HG03575 (cell line): ENCODE measurements around the gene DCUN1D2.

Source experiments
- ATAC-seq: cut with Tn5 transposase; IDR thresholded peaks from one replicate; pipeline ENCODE4 v1.9.1; 2021; ENCODE audit not compliant: unreplicated experiment, insufficient number of reproducible peaks, low FRiP score; ENCODE audit errors: extremely low read depth

DCUN1D2 gene

GRCh38 chr13:113495494-113496210, 5.1 kb upstream of the DCUN1D2 start:
- ATAC-seq, result no peak

GRCh38 chr13:113493315-113493951, 2.9 kb upstream of the DCUN1D2 start:
- ATAC-seq, result no peak

GRCh38 chr13:113491982-113492381, 1.5 kb upstream of the DCUN1D2 start:
- no peak for ATAC-seq

- ATAC-seq, result no peak
Observed at GRCh38 chr13:113491418-113491883, 940 bp upstream of the DCUN1D2 start.

GRCh38 chr13:113489549-113490495, 689 bp downstream of the DCUN1D2 start:
- ATAC-seq, result no peak

- ATAC-seq, result no peak
Observed at GRCh38 chr13:113489171-113489548, 1.4 kb downstream of the DCUN1D2 start.

- no peak for ATAC-seq
Observed at GRCh38 chr13:113488283-113488682, 2.2 kb downstream of the DCUN1D2 start.

GRCh38 chr13:113486698-113487097, 3.8 kb downstream of the DCUN1D2 start:
- no peak for ATAC-seq

GRCh38 chr13:113485545-113485944, 5.0 kb downstream of the DCUN1D2 start:
- ATAC-seq, result no peak

GRCh38 chr13:113483504-113484293, 6.8 kb downstream of the DCUN1D2 start:
- ATAC-seq, result no peak

GRCh38 chr13:113483081-113483480, 7.4 kb downstream of the DCUN1D2 start:
- no peak for ATAC-seq

- no peak for ATAC-seq
Observed at GRCh38 chr13:113479179-113479578, 11.3 kb downstream of the DCUN1D2 start.

- ATAC-seq, result no peak
Observed at GRCh38 chr13:113477724-113478123, 12.8 kb downstream of the DCUN1D2 start.

- ATAC-seq, result no peak
Observed at GRCh38 chr13:113476811-113477210, 13.7 kb downstream of the DCUN1D2 start.

GRCh38 chr13:113475911-113476310, 14.6 kb downstream of the DCUN1D2 start:
- ATAC-seq, result no peak

GRCh38 chr13:113475280-113475679, 15.2 kb downstream of the DCUN1D2 start:
- no peak for ATAC-seq

GRCh38 chr13:113474179-113474578, 16.3 kb downstream of the DCUN1D2 start:
- ATAC-seq, result no peak

- ATAC-seq, result no peak
Observed at GRCh38 chr13:113472355-113473025, 18.0 kb downstream of the DCUN1D2 start.
